CD4-positive, alpha-beta T cell treated with Interleukin-17A for 1 hour (primary cell): ENCODE data around the gene CNTD1.

Experiments used
- DNase-seq: peaks from one replicate; pipeline ENCODE4 v3.0.0-alpha.2; 2020

The CNTD1 gene

DNA sequence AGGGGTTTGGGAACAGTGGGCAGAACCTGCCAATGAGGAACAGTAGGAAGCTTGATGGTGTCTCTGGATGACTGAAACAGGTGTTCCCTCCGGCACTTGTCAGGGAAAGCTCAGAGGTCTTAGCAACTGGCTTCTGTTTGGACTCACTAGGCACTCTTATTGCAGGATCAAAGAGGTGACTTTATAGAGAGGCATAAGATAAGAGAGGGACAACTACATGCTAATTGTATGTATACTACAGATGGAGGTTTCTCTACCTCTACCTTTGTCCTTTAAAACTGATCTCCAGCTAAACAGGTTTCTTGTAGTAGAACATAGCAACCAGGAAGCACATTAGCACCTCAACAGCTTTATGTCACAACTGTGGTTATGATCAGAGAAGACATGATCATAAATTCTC is 7.6 kb downstream of the CNTD1 start:
- DNase-seq = no peak

DNA sequence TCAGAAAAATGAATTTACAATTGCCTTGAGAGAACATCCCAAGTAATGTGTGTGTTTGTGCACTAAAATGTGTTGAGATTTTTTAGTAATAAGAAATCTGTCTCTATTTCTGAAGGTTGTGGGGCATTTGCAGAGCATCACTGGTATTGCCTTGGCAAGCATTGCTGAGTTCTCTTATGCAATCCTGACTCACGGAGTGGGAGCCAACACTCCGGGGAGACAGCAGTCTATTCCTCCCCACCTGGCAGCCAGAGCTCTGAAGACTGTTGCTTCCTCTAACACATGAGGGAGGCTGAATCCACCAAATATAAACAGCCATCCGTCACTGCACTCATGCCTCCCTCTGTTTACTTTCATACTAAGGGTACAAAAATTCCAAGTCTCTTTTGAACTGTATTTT is 10.6 kb downstream of the CNTD1 start:
- no peak for DNase-seq

DNA sequence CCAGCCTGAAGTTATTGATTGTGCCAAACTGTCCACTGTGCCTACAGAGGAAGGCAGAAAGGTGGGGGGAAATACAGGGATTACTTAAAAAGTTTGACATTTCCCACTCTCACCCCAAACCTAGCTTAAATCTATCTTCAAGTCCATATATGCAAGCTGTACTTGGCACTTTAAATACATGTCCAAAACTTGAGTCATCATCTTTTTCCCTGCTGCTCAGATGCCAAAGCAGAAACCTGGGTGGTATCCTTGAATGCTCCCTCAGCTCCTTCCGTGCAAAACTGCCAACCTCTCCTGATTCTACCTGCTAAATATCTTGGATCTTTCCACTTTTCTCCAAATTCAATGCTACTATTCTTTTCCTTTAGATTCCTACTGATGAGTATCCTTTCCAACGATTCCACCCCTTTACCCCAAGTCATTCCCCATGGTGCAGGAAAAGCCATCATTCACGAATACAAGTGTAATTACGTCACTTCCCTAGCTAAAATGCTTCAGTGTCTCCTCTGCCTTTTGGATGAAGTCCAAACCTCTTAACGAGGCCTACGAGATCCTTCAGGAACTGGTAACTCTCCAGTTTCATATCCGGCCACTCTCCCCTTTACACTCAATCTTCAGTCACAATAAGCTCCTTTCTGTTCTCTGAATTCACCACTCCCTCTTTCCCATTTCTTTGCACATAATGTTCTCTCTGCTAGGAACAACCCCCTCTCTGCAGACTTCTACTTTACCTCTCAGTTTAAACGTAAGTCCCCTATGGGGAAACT is 16.2 kb downstream of the CNTD1 start:
- no peak for DNase-seq

DNA sequence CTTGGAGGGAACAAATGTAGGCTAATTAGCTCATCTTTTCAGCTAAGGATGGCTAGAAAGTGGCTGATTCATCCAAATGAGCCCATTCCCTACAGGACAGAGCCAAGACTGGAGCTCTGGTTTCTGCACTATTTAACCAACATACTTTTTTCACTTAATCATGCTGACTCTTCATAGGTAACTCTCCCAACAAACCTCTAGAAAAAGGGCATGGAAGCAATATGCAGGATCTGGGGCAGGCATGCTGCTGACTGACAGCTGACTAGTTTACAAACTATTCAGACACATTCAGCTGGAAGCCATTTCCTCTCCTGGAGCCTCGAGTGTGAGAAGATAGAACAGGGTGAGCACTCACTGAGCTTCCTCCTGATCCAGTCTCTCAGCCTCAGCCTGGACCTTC is 19.2 kb downstream of the CNTD1 start:
- no peak for DNase-seq

DNA sequence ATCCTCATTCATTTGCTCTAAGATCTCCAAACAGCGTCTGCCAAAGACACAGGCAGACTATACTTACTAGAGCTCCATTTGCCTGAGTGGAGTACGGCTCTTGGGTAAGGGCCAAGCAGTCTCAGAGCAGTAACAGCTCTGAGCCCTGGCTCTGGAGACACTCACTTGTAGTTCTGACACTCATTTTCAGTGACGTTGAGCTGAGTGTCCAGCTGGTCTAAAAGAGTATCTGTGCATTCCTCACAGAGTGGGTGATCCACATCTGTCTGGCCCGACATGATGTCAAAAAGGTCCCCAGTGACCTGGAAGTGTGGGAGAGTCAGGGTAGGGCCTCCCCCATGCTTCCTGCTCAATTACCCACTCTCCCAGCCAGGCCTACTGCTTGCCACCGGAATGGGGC is 19.7 kb downstream of the CNTD1 start:
- no peak for DNase-seq

DNA sequence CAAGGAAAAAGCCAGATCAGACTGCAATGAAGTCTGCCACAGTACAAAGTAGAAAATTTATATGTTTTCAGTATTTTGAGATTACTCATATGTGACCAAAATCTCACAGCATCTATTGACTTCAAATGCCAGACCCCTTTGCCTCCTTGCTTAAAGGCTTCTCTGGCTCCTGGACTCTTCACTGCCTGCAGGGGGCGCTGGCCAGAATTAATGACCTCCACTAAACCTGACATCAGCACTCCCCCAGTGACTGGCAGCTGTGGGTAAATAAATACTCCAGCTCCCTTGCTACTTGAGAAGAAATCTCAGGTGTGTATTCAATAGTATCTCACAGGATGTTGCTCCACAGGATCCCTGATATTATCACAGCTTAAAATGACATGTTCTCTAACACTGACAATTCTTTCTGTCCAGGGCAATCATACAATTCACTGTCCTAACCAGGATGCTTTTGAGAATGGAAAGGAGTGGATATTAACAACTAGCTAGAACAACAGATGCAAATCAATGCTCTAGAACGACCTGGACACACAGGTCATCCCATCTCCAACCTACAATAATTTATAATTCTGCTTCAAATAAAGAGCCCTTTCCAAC is 21.4 kb downstream of the CNTD1 start:
- peak; percentile 72 for DNase-seq

DNA sequence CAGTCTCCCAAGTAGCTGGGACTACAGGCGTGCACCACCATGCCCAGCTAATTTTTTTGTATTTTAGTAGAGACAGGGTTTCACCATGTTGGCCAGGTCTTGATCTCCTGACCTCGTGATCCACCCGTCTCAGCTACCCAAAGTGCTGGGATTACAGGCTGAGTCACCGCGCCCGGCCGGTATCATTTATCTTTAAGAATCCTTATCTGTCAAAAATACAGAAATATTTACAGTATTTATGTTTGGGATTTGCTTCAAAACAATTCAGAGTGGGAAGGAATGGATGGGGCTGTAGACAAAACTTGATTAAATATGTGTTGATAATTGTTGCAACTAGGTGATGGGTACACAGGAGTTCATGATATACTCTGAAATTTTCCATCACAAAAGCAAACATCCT is 22.5 kb downstream of the CNTD1 start:
- no peak for DNase-seq

DNA sequence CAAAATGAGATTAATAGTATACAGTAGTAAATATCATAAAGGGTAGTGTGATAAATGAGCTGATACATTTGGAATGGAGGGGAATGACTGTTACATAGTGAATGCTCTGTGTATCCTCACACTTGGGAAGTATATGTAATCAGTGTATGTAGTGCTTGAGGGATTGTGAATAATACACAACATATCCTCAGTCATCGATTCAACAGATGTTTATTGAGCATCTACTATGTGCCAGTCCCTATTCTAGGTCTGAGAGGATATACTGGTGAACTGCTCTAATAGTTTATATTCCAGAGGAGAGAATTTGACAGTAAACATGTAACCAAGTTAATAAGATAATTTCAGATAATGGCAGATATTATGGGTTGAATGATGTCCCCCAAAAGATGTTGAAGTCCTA is 28.8 kb downstream of the CNTD1 start:
- no peak for DNase-seq

DNA sequence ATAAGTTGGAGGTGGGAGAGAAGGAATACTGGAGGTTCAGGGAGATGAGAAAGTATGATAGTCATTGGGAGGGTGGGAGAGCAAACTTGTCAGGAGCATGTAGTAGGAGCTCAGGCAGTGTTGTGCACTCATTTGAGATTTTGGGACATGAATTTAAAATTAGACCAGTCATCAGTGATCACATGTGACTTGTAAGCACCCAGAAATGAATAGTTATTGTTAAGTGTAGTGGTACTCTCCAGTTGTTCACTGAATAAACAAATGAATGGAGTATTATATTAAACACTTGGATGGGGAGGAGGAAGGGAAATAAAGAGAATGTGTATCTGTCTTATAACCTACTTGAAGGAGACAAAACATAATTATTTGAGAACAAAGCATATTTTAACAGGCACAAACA is 32.3 kb downstream of the CNTD1 start:
- no peak for DNase-seq

DNA sequence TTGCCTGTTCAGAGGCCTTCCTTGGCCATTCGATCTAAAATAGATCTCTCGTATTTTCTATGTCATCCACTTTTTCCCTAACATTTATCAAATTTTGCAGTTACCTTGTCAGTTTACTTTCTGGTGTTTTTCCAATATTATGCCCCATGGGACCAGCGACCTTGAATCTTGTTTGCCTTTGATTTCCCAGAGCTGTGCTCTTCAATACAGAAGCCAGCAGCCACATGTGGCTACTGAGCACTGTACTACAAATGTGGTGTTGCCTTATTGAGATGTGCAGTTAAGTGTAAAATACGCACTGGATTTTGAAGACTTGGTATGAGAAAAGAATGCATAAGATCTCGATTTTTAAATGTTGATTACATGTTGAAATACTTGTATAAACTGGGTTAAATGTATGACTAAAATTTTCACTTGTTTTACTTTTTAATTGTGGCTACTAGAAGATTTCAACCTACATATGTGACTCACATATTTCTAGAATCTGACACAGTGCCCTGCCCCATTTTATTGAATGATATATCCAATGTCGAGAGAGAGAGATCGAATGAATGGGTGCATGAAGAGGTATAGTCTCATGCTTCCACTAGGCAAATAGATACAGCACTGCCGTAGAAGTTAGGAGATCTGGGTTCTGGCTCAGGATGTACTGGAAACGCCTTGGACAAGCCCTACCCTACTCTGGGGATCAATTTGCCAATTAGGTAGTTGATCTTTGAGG is 33.7 kb downstream of the CNTD1 start:
- no peak for DNase-seq

DNA sequence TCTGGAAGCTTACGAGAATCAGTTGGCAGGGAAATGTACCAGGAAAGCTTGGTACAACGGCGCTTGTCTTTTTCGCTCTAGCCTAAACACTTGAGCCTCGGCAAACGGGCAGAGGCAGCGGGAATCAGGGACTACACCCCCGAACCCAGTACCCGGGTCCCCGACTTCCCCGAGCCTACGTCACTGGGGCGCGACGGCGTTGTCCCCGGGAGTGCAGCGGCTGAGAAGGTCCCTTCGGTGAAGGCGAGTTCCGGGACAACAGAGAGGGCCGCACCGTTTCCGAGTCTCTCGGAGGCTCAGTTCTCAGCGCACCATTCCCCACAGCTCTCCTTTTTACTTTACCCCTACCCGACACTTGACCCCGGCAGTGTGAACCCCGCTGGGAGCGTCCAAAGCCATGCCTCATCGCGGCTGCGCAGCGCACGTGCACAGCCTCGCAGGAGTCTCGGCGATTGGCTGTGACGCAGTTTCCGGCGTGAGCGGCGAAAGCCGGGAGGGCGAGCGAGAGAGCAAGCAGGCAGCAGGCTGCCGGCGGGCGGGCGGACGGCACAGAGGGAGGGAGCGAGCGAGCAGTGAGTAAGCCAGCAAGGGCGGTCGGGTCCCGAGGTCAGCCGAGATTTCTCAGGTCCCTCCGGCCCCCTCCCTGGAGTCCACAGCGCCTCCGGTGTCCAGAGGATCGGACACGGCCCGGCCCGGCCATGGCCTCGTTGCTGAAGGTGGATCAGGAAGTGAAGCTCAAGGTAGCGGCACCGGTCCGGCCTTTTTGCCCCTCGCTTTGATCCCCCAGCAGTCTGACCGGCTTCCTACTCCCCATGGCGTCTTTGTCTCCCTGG is 34.5 kb downstream of the CNTD1 start, which contains the start of gene PSME3:
PSME3 (plus strand) TSS at position 464 of the 833 bp plus-strand sequence; CDS start at position 699, 235 bp downstream.
- DNase-seq = peak; percentile 91

DNA sequence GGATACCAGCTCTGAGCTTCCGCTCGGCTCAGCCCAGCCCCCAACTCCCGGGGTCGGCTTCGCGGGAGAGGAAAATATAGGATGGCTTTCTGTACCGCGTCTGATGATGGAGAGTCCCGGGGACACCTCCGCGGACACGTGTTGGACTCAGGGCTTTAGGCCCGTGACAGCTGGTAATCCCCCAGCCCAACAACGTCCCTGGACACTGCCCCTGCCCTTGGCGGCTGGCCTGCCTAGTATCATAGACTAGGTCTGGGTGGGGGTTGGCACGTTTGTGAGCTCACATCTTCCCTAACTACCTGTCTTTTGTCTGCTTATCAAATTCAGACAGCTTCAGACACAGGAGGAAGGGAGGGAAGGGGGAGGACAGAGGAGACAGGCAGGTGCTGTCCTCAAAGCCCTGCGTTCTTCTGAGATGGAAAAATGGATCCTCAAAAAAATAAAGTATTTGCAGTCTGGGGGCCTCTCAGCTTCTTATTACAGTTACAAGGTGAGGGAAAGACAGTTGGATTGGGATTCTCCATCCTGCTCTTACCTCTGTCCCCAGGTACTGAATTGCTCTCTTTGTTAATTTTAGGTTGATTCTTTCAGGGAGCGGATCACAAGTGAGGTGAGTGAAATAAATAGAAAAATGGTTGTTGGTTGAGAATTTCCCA is 35.2 kb downstream of the CNTD1 start:
- no peak for DNase-seq

DNA sequence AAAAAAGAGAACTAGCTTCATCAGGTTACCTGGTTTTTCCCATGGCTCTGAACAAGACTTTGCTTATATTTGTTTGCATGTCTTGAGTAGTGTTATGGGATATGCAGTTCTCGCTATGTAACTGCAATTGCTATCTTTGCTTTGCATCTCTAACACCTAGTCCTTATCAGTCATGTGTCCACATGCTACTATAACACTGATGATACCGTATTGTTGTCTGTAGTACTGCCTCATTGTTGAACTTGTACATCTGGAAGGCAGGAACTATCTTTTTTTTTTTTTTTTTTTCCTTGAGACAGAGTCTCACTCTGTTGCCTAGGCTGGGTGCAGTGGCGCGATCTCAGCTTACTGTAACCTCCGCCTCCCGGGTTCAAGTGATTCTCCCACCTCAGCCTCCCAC is 37.1 kb downstream of the CNTD1 start:
- DNase-seq = no peak

DNA sequence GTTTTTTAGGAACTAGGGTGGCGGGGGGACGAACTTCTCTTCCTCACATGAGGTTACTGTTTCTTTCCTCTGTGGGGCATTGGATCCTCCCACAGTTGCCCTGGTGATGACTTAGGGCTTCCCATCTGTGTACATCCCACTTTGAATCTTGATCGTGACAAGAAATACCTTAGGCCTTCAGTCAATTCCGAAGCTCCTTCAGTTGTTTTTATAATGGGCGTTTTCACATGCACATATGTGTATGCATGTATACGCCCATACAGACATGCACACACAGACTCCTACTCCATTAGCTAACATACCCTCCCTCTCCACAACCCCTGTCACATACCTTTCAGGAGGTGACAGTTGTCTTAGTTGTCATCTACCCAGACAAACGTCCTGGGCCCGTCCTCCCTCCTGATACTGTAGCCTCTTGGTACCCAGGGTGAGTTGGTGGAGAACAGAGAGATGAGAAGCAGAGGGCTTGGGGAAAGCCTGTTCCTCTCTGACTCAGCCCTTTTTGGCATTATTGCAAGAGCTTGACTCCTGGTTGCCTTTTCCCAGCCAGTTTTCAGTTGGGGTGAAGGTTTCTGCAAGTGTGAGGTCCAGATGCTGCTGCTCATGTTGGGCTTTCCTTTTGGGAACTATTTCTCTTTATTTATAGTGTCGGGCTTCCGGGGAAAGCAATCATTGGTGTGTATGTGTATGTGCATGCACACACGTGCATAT is 43.5 kb downstream of the CNTD1 start:
- no peak for DNase-seq

DNA sequence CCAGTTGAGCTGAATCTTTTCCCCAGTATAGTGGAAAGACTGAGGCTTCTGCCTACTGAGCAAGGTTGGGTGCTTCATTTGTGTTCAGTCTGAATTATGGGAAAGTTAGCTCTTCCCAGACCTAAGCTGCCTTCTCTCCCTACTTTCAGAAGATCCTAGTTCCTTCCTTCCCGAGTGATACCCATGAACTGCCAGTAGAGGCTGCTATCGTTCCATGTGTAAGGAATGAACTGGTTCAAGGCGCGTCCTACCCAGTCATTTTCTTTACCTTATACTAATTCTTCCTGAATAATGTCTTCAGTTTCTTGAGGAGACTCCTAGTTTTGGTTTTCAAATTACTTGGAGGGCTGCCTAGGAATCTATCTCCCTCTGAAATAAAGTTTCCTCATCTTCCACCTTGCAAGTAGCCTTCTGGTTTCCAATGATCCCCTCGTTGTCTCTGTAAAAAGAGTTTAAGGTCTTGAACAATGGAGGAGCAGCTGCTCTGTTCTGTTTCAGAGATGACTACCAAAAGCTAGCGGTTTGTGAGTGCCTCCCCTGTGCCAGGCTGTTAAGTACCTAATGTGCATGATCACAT is 44.8 kb downstream of the CNTD1 start:
- peak; percentile 37 for DNase-seq

DNA sequence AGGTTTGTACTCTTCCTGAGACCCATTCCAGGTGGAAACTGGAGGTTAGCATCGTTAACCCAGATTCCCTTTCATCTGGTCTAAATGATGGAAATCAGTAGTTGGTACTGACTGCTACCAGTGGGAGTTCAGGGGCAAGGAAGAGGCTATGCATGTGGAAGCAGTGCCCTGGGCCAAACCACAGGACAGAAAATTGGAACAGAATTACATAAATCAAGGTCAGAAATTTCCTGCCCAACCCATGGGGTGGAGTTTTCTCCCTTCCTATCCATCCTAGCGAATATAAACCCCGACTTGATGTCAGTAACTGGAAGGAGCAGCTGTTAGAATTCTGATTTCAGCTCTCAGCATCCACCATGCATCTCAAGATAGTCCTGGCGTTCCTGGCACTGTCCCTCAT is 45.6 kb downstream of the CNTD1 start, which contains the start of gene AOC2:
AOC2 (plus strand) TSS at position 310 of the 400 bp plus-strand sequence; CDS start at position 357, 47 bp downstream.
- DNase-seq = no peak

DNA sequence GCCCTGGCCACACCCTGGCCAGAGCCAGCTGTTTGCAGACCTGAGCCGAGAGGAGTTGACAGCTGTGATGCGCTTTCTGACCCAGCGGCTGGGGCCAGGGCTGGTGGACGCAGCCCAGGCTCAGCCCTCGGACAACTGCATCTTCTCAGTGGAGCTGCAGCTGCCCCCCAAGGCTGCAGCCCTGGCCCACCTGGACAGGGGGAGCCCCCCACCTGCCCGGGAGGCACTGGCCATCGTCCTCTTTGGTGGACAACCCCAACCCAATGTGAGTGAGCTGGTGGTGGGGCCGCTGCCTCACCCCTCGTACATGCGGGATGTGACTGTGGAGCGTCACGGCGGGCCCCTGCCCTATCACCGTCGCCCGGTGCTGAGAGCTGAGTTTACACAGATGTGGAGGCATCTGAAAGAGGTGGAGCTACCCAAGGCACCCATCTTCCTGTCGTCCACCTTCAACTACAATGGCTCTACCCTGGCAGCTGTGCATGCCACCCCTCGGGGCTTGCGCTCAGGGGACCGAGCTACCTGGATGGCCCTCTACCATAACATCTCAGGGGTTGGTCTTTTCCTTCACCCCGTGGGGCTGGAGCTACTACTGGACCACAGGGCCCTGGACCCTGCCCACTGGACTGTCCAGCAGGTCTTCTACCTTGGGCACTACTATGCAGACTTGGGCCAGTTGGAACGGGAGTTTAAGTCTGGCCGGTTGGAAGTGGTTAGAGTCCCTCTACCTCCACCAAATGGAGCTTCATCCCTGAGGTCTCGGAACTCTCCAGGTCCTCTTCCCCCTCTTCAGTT is 46.3 kb downstream of the CNTD1 start:
- DNase-seq = no peak

DNA sequence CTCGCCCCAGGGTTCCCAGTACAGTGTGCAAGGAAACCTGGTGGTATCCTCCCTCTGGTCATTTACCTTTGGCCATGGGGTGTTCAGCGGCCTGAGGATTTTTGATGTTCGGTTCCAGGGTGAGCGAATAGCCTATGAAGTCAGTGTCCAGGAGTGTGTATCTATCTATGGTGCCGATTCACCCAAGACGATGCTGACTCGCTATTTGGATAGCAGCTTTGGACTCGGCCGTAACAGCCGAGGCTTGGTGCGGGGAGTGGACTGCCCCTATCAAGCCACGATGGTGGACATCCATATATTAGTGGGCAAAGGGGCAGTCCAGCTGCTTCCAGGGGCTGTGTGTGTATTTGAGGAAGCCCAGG is 46.9 kb downstream of the CNTD1 start:
- DNase-seq = no peak

DNA sequence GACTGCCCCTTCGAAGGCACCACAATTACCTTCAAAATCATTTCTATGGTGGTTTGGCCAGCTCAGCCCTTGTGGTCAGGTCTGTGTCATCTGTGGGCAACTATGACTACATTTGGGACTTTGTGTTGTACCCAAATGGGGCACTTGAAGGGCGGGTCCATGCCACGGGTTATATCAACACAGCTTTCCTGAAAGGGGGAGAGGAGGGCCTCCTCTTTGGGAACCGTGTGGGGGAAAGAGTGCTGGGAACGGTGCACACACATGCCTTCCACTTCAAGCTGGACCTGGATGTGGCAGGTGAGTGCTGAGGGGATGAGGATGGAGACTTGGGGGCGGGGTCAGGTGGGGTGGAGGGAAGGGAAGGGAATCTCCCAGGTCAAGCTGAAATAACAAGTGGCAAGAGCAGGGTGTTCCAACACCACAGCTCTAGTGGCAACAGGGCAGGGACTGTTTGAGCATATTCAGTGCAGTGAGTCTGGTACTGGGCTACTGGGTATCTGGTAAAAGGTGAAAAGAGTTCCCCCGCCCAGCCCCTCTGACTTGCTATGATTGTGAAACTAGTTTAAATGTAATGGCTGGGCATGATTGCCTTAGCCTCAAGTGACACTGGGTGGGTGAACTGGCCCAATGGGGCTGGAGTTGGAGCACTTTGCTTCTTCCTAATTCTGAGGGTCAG is 47.4 kb downstream of the CNTD1 start:
- DNase-seq = no peak
